IMR-90 (cell line): ENCODE data around the gene SLC16A9.

Source experiments
- BHLHE40 ChIP-seq: fragments of 150-350 bp; IDR thresholded peaks from 2 replicates; pipeline ENCODE4 v1.6.1; 2016; ENCODE audit warnings: mild to moderate bottlenecking, low read depth, low read length
- CEBPB ChIP-seq: IDR thresholded peaks from 2 replicates; pipeline ENCODE4 v1.6.1; 2012; ENCODE audit warnings: low read depth, low read length, improper control_type of control experiment
- CHD1 ChIP-seq: IDR thresholded peaks from 2 replicates; pipeline ENCODE4 v1.6.1; 2012; ENCODE audit warnings: low read depth, low read length, improper control_type of control experiment
- CTCF ChIP-seq: conservative IDR thresholded peaks from 2 replicates; pipeline ENCODE4 v1.5.1; 2012; ENCODE audit warnings: mild to moderate bottlenecking, low read depth, low read length, improper control_type of control experiment
- MAZ ChIP-seq: IDR thresholded peaks from 2 replicates; pipeline ENCODE4 v1.6.1; 2012; ENCODE audit warnings: low read depth, mild to moderate bottlenecking, low read length, improper control_type of control experiment, moderate library complexity, borderline replicate concordance
- MXI1 ChIP-seq: IDR thresholded peaks from 2 replicates; pipeline ENCODE4 v1.6.1; 2012; ENCODE audit warnings: low read depth, mild to moderate bottlenecking, low read length, moderate library complexity, borderline replicate concordance
- NFE2L2 ChIP-seq: fragments of 150-350 bp; IDR thresholded peaks from 2 replicates; pipeline ENCODE4 v1.6.1; 2016; ENCODE audit warnings: low read depth, mild to moderate bottlenecking, low read length
- POLR2A ChIP-seq: IDR thresholded peaks from 2 replicates; pipeline ENCODE4 v1.6.1; 2012; ENCODE audit warnings: mild to moderate bottlenecking, low read depth, low read length
- RAD21 ChIP-seq: IDR thresholded peaks from 2 replicates; pipeline ENCODE4 v1.6.1; 2012; ENCODE audit warnings: low read length, improper control_type of control experiment
- RCOR1 ChIP-seq: IDR thresholded peaks from 2 replicates; pipeline ENCODE4 v1.6.1; 2012; ENCODE audit warnings: mild to moderate bottlenecking, low read length, improper control_type of control experiment; ENCODE audit not compliant: insufficient replicate concordance
- RFX5 ChIP-seq: IDR thresholded peaks from 2 replicates; pipeline ENCODE4 v1.8.0; 2012; ENCODE audit warnings: low read depth, mild to moderate bottlenecking, low read length, moderate library complexity
- SMC3 ChIP-seq: fragments of 150-350 bp; IDR thresholded peaks from 2 replicates; pipeline ENCODE4 v1.6.1; 2016; ENCODE audit warnings: low read depth, mild to moderate bottlenecking, antibody characterized with exemption, low read length, moderate library complexity
- TF ChIP-seq, protein P1 (sequence below): fragments of 150-350 bp; IDR thresholded peaks from 2 replicates; pipeline ENCODE4 v1.6.1; 2017; ENCODE audit warnings: mild to moderate bottlenecking, antibody characterized with exemption, low read length, low read depth

DNA sequence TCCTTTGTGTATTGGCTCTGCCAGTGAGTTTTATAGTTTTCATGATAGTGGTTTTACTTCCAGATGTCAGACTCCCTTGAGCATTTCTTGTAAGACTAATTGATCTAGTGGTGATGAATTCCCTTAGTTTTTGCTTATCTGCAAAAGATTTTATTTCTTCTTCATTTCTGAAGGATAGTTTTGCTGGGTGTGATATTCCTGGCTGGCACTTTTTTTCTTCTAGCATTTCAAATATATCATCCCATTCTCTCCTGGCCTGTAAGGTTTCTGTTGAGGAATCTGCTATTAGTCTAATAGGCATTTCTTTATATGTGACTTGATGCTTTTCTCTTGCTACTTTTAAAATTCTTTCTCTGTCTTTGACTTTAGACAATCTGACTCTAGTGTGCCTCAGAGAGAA lies 64.8 kb downstream of the SLC16A9 start:
- TF ChIP-seq, protein P1, sequence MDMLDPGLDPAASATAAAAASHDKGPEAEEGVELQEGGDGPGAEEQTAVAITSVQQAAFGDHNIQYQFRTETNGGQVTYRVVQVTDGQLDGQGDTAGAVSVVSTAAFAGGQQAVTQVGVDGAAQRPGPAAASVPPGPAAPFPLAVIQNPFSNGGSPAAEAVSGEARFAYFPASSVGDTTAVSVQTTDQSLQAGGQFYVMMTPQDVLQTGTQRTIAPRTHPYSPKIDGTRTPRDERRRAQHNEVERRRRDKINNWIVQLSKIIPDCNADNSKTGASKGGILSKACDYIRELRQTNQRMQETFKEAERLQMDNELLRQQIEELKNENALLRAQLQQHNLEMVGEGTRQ: no peak
- TF ChIP-seq CTCF (no peak), NFE2L2 (no peak), RFX5 (no peak), BHLHE40 (no peak), SMC3 (no peak), MXI1 (no peak), RAD21 (no peak), POLR2A (no peak), CEBPB (no peak), RCOR1 (no peak), CHD1 (no peak), MAZ (no peak)
